ENCODE measurements around the gene DNAH1. TPM values are rescaled to one million over a fixed set of nuclear protein-coding genes. Genes with fewer than 3 reads are reported as not detected.
A peak's percentile ranks its signal among the peaks of the same experiment; 100 is the strongest.

Gene DNAH1
- total and polyA plus RNA-seq, 2 of the 13 experiments (the other 11 are each of a cell fraction or from before 2014, with no cell fraction given): 0.64 to 3.5 TPM

DNA sequence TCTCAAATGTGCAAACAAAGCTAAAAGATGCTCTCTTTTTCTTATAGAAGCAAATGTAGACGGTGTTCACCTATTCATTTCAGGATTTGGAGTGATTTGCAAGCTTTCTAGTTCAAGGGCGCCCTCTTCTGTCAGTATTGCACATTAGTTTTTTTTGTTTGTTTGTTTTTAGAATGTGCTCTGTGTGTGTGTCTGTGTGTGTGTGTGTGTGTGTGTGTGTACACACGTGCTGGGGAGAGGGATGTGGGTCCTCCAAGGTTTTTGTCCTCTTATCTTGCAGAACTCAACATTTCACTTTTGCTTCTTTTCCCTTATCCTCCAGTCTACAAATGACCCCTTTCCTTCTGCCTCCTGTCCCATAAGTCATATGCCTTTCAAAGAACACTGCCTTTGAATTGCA lies 23.5 kb downstream of the DNAH1 start:
- in situ Hi-C loops (cut with HindIII; ENCODE audit: extremely low pct_ligation_motif_present, low pct_unique_long_range_greater_than_20kb): no loop called here
- H3K4me3 ChIP-seq (replicated peaks in 1 of 3; ENCODE audit: insufficient read depth in 1 of 3, low read depth in 2 of 3, low read length in 3 of 3): no peak overlapping the region
- peaks cover 7% of the 10 kb centered on the region for H3K4me1 ChIP-seq (ENCODE audit: insufficient read depth, low read length)
- H3K27ac ChIP-seq (ENCODE audit: extremely low read length, insufficient read depth, low read length): no peak overlapping the region
- no TSS peak for BruUV-seq (replicated peaks)
- no peak overlapping the region for H3K9ac ChIP-seq (ENCODE audit: insufficient read depth, low read depth, low read length)
- no peak overlapping the region for H3K4me2 ChIP-seq (ENCODE audit: low read depth, low read length)
- FAIRE-seq: peak; percentile 77
- no peak overlapping the region for H2AFZ ChIP-seq (ENCODE audit: low read length)
- POLR2A ChIA-PET: interaction anchor here (0.8 to 2.6 kb wide), 5 partner anchors 41 to 102 kb away, joined by 3 to 10 read pairs (median 4); partner anchors contain the start of gene WDR82
- no peaks in the 10 kb centered on the region for H4K20me1 ChIP-seq (ENCODE audit: insufficient read depth, low read length)
- peak; percentile 85 for DNase-seq (ENCODE audit: low spot score)
- CTCF ChIA-PET (ENCODE audit: low intra/inter-chr PET ratio, low total read pairs): interaction anchor here (0.7 to 3.2 kb wide), 6 partner anchors 32 to 119 kb away, joined by 3 to 49 read pairs (median 7); no protein-coding TSS in a partner anchor
- no peak; the same call in 1 of the 3 replicates for ATAC-seq
- no peaks in the 10 kb centered on the region; a peak in 1 of 5 replicates for H3K36me3 ChIP-seq (replicated peaks in 1 of 2; ENCODE audit: control insufficient read depth in 1 of 2, insufficient read depth in 2 of 2, low read length in 2 of 2)
- intact Hi-C loops (cut with micrococcal nuclease; ENCODE audit: unreplicated experiment): loop anchor here (1.0 to 5.0 kb wide), 2 partner anchors 48 to 117 kb away; no protein-coding TSS in a partner anchor
- H3K9me3 ChIP-seq (ENCODE audit: low read length): no peaks in the 10 kb centered on the region
- 22% methylated on average over 3 of the region's 3 CpGs for WGBS (ENCODE audit: low lambda C conversion rate)
- H3K79me2 ChIP-seq (ENCODE audit: insufficient read depth, low read length): no peaks in the 10 kb centered on the region
- no peaks in the 10 kb centered on the region for H3K27me3 ChIP-seq (ENCODE audit: control insufficient read depth in 1 of 2, insufficient read depth in 2 of 2, low read length in 2 of 2)
- no peak for TF ChIP-seq ZNF691 (CRISPR knock-in tag; IDR thresholded peaks at IDR 0.05; ENCODE audit: borderline replicate concordance, low read depth)
- TF ChIP-seq ATF1 (CRISPR knock-in tag; IDR thresholded peaks at IDR 0.05): no peak
- no peak for TF ChIP-seq ZXDC (CRISPR knock-in tag; IDR thresholded peaks at IDR 0.05)
- TF ChIP-seq ELF1 (CRISPR knock-in tag; IDR thresholded peaks at IDR 0.05): no peak
- no peak for TF ChIP-seq ZNF430 (CRISPR knock-in tag; IDR thresholded peaks at IDR 0.05)
- TF ChIP-seq, protein P1, sequence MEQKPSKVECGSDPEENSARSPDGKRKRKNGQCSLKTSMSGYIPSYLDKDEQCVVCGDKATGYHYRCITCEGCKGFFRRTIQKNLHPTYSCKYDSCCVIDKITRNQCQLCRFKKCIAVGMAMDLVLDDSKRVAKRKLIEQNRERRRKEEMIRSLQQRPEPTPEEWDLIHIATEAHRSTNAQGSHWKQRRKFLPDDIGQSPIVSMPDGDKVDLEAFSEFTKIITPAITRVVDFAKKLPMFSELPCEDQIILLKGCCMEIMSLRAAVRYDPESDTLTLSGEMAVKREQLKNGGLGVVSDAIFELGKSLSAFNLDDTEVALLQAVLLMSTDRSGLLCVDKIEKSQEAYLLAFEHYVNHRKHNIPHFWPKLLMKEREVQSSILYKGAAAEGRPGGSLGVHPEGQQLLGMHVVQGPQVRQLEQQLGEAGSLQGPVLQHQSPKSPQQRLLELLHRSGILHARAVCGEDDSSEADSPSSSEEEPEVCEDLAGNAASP (CRISPR knock-in tag; IDR thresholded peaks at IDR 0.05; ENCODE audit: borderline replicate concordance): no peak
- no peak for TF ChIP-seq KLF13 (CRISPR knock-in tag; IDR thresholded peaks at IDR 0.05)
- no peak for TF ChIP-seq ZNF260 (CRISPR knock-in tag; IDR thresholded peaks at IDR 0.05; ENCODE audit: borderline replicate concordance, low read depth)
- TF ChIP-seq CENPX (CRISPR knock-in tag; IDR thresholded peaks at IDR 0.05): no peak
- TF ChIP-seq AKAP8 (CRISPR knock-in tag; IDR thresholded peaks at IDR 0.05): no peak
- TF ChIP-seq ZNF772 (CRISPR knock-in tag; IDR thresholded peaks at IDR 0.05): no peak
- TF ChIP-seq SMAD1 (CRISPR knock-in tag; IDR thresholded peaks at IDR 0.05; ENCODE audit: borderline replicate concordance, low read depth): no peak
- TF ChIP-seq ATF7 (IDR thresholded peaks at IDR 0.05): no peak
- TF ChIP-seq ATF7 (CRISPR knock-in tag; IDR thresholded peaks at IDR 0.05): no peak
- no peak for TF ChIP-seq MATR3 (CRISPR knock-in tag; IDR thresholded peaks at IDR 0.05)
- TF ChIP-seq ZNF431 (CRISPR knock-in tag; IDR thresholded peaks at IDR 0.05; ENCODE audit: borderline replicate concordance, low read depth): no peak
- TF ChIP-seq TMF1 (CRISPR knock-in tag; IDR thresholded peaks at IDR 0.05; ENCODE audit: low read depth): no peak
- no peak for TF ChIP-seq SRY (CRISPR knock-in tag; IDR thresholded peaks at IDR 0.05)
- TF ChIP-seq, protein P2, sequence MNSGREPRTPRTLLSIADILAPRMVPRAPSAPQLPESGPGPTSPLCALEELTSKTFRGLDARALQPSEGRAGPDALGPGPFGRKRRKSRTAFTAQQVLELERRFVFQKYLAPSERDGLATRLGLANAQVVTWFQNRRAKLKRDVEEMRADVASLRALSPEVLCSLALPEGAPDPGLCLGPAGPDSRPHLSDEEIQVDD (CRISPR knock-in tag; IDR thresholded peaks at IDR 0.05; ENCODE audit: borderline replicate concordance): no peak
- TF ChIP-seq TBX3 (IDR thresholded peaks at IDR 0.05; ENCODE audit: borderline replicate concordance): no peak
- TF ChIP-seq SMC3 (IDR thresholded peaks at IDR 0.05; ENCODE audit: low read length): peak; percentile 91
- no peak for TF ChIP-seq ZSCAN22 (CRISPR knock-in tag; IDR thresholded peaks at IDR 0.05)
